OCI-LY1 (cell line): ENCODE measurements around the gene GLIS1.

Experiments used
- H2AFZ ChIP-seq: fragments of 200-600 bp; sonication (generic), shearing (Covaris generic); 2 replicates; pipeline ENCODE4 v1.6.0; 2014; ENCODE audit warnings: antibody characterized with exemption, mild to moderate bottlenecking, low read length
- H3F3A ChIP-seq: fragments of 200-600 bp; sonication (generic), shearing (Covaris generic); 2 replicates; pipeline ENCODE4 v1.6.0; 2014; ENCODE audit warnings: mild to moderate bottlenecking, antibody characterized with exemption, low read length, moderate library complexity; ENCODE audit not compliant: insufficient read depth
- H3K27ac ChIP-seq: fragments of 200-600 bp; sonication (generic); 2 replicates; pipeline ENCODE4 v1.5.1; 2014; ENCODE audit warnings: low read length, mixed run types, mild to moderate bottlenecking, low read depth; ENCODE audit not compliant: poor library complexity, severe bottlenecking
- H3K27me3 ChIP-seq: fragments of 200-600 bp; sonication (generic); 2 replicates; pipeline ENCODE4 v1.6.0; 2014; ENCODE audit warnings: antibody characterized with exemption, mild to moderate bottlenecking, low read length, moderate library complexity; ENCODE audit not compliant: insufficient read depth
- H3K36me3 ChIP-seq: fragments of 200-600 bp; sonication (generic); 2 replicates; pipeline ENCODE4 v1.6.1; 2014; ENCODE audit warnings: mild to moderate bottlenecking, antibody characterized with exemption, low read length, moderate library complexity, mixed read lengths; ENCODE audit not compliant: insufficient read depth
- H3K4me1 ChIP-seq: fragments of 200-600 bp; sonication (generic); 2 replicates; pipeline ENCODE4 v1.5.1; 2014; ENCODE audit warnings: mild to moderate bottlenecking, low read length, moderate library complexity; ENCODE audit not compliant: insufficient read depth, severe bottlenecking
- H3K4me2 ChIP-seq: fragments of 200-600 bp; sonication (generic), shearing (Covaris generic); 2 replicates; pipeline ENCODE4 v1.6.1; 2014; ENCODE audit warnings: low read length
- H3K4me3 ChIP-seq: fragments of 200-600 bp; sonication (generic); 2 replicates; pipeline ENCODE4 v1.5.1; 2014; ENCODE audit warnings: low read length, low read depth, mild to moderate bottlenecking, mixed read lengths; ENCODE audit not compliant: poor library complexity, severe bottlenecking
- H3K79me2 ChIP-seq: fragments of 200-600 bp; shearing (Covaris generic); 2 replicates; pipeline ENCODE4 v1.6.1; 2016; ENCODE audit warnings: mixed run types, low read length, mixed read lengths; ENCODE audit not compliant: insufficient read depth
- H3K9ac ChIP-seq: fragments of 200-600 bp; sonication (generic), shearing (Covaris generic); 2 replicates; pipeline ENCODE4 v1.6.1; 2014; ENCODE audit warnings: mild to moderate bottlenecking, low read length, mixed read lengths
- H3K9me2 ChIP-seq: fragments of 200-600 bp; sonication (generic), shearing (Covaris generic); 2 replicates; pipeline ENCODE4 v1.6.1; 2014; ENCODE audit warnings: low read depth, mild to moderate bottlenecking, low read length, mixed read lengths
- H3K9me3 ChIP-seq: fragments of 200-600 bp; shearing (Covaris generic); 2 replicates; pipeline ENCODE4 v1.6.1; 2014; ENCODE audit warnings: low read length, mixed read lengths
- H4K20me1 ChIP-seq: fragments of 200-600 bp; sonication (generic), shearing (Covaris generic); 2 replicates; pipeline ENCODE4 v1.6.0; 2016; ENCODE audit warnings: mild to moderate bottlenecking, low read length; ENCODE audit not compliant: insufficient read depth
- EZH2 ChIP-seq: fragments of 200-600 bp; sonication (generic), shearing (Covaris generic); IDR thresholded peaks from 2 replicates; pipeline ENCODE4 v1.8.0; 2017; ENCODE audit warnings: borderline replicate concordance, mixed run types, mild to moderate bottlenecking, antibody characterized with exemption, low read length, moderate library complexity, mixed read lengths
- TF ChIP-seq, protein P1 (sequence below): fragments of 200-600 bp; sonication (generic), shearing (Covaris generic); IDR thresholded peaks from 2 replicates; pipeline ENCODE4 v1.5.1; 2017; ENCODE audit warnings: mild to moderate bottlenecking, antibody characterized with exemption, low read length, moderate library complexity, mixed read lengths

Gene GLIS1

DNA sequence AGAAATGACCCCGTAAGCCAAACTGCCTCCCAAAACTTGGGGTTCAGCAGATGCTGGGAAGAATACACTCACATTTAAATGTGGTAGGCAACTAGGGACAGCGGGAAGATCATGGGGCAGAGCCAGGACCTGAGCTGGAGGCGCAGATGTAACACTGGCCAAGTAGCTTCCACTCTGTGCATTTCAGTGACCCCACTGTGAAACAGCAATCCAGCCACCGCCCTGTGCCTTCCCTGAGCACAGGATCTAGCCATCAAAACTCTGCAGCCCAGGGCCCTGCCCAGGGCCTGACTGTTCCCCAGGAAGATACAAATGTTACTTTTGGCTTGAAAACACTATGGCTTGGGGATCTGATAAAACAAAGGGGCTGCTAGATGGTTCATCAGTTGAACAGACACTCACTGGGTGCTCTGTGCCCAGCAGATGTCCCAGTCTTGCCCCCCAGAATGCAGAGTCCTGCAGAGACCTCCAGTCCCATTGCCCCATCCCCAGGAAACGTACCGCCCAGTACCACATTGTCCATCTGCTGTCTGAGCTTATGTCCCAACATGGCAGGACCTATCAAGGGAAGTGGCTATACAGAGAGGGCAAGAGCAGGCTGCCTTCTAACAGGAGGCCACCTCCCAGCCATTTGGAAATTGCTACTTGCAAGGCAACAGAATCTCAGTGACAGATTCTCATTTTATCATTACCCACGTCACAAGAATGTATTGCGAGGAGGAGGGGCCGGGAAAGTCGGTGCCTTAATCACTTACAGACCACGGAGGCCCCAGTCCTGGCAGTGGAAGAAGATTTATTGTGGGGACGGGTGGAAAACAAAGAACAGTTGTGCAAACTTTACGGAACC, 155.7 kb downstream of the GLIS1 start:
- Histone ChIP-seq H2AFZ (no peak overlapping the region), H3K4me2 (no peak overlapping the region), H3K9me3 (no peaks in the 10 kb centered on the region), H3K79me2 (no peaks in the 10 kb centered on the region), H3K36me3 (no peaks in the 10 kb centered on the region), H3K4me3 (no peak overlapping the region), H4K20me1 (no peaks in the 10 kb centered on the region), H3K9me2 (no peaks in the 10 kb centered on the region), H3K27ac (no peak overlapping the region), H3F3A (no peaks in the 10 kb centered on the region), H3K27me3 (no peaks in the 10 kb centered on the region), H3K4me1 (no peaks in the 10 kb centered on the region), H3K9ac (no peak overlapping the region)
- TF ChIP-seq, protein P1, sequence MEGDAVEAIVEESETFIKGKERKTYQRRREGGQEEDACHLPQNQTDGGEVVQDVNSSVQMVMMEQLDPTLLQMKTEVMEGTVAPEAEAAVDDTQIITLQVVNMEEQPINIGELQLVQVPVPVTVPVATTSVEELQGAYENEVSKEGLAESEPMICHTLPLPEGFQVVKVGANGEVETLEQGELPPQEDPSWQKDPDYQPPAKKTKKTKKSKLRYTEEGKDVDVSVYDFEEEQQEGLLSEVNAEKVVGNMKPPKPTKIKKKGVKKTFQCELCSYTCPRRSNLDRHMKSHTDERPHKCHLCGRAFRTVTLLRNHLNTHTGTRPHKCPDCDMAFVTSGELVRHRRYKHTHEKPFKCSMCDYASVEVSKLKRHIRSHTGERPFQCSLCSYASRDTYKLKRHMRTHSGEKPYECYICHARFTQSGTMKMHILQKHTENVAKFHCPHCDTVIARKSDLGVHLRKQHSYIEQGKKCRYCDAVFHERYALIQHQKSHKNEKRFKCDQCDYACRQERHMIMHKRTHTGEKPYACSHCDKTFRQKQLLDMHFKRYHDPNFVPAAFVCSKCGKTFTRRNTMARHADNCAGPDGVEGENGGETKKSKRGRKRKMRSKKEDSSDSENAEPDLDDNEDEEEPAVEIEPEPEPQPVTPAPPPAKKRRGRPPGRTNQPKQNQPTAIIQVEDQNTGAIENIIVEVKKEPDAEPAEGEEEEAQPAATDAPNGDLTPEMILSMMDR, result no peak
- TF ChIP-seq EZH2, result no peak

DNA sequence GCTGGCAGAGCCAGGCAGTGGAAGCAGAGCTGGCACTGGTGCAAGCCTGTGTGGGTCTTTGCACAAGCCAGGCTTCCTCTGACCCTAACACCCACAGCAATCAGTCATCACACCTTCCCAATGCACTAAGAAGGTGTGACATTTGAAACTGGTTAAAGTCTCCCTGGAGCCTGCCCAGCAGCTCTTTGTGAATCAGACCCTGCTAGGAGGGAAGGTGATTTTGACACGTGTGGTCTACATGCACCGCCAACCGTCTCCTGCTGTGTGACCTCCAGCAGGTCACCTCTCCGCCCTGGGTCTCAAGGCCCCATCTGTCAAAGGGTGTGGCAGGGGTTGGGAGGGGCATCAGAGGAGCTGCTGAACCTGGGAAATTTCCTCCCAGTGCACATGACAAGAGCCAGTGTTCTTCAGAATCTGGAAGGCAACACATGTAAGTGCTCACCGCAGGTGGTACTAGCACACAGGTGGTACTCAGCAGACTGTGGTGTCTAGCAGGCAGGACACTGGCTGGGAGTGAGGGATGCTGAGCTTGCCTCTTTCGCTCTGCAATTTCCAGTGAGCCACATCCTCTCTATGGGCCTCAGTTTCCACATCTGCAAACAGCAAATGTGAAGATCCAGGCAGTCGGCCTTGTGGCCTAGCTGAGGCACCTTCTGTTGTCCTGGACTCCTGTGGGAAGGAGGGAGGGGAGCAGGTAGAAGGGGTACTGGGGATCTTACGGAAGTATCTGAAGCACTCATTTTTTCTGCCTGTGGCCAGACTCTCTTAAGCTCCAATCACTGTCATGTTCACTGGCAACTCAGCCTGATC, 156.5 kb downstream of the GLIS1 start:
- Histone ChIP-seq H3K4me3 (no peak overlapping the region), H3K27me3 (no peaks in the 10 kb centered on the region), H3F3A (no peaks in the 10 kb centered on the region), H3K27ac (no peak overlapping the region), H3K9me3 (no peaks in the 10 kb centered on the region), H3K4me2 (no peak overlapping the region), H3K79me2 (no peaks in the 10 kb centered on the region), H2AFZ (no peak overlapping the region), H3K36me3 (no peaks in the 10 kb centered on the region), H3K9ac (no peak overlapping the region), H3K9me2 (no peaks in the 10 kb centered on the region), H3K4me1 (no peaks in the 10 kb centered on the region), H4K20me1 (no peaks in the 10 kb centered on the region)
- no peak for TF ChIP-seq EZH2
- TF ChIP-seq, protein P1, result no peak

DNA sequence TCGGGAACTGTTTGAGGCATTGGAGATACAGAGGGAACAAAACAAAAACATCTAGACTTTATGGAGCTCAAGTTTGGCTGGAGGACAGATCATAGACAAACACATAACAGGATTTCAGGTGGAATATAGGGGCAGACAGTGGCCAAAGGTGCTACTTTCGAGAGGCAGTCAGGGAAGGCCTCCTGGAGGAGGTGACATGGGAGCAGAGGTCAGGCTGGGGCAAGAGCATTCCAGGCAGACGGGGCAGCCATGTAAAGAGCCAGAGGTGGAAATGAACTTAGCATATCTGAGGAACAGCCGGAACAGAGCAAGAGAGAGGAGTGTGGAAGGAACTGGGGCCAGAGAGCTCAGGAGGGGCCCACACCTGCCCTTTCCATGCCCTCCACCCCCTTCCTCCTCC, 157.5 kb downstream of the GLIS1 start:
- Histone ChIP-seq H3K36me3 (no peaks in the 10 kb centered on the region), H3K4me2 (no peak overlapping the region), H3K4me1 (no peaks in the 10 kb centered on the region), H3K27me3 (no peaks in the 10 kb centered on the region), H3F3A (no peaks in the 10 kb centered on the region), H3K9me3 (no peaks in the 10 kb centered on the region), H2AFZ (no peak overlapping the region), H4K20me1 (no peaks in the 10 kb centered on the region), H3K27ac (no peak overlapping the region), H3K9me2 (no peaks in the 10 kb centered on the region), H3K9ac (no peak overlapping the region), H3K4me3 (no peak overlapping the region), H3K79me2 (no peaks in the 10 kb centered on the region)
- TF ChIP-seq, protein P1, result no peak
- no peak for TF ChIP-seq EZH2
